HG03378 (cell line): ENCODE results near the gene TFCP2.

ENCODE experiments used
- ATAC-seq: cut with Tn5 transposase; IDR thresholded peaks from one replicate; pipeline ENCODE4 v1.9.1; 2021; ENCODE audit warnings: mild to moderate bottlenecking, moderate library complexity; ENCODE audit not compliant: unreplicated experiment

Gene TFCP2

DNA sequence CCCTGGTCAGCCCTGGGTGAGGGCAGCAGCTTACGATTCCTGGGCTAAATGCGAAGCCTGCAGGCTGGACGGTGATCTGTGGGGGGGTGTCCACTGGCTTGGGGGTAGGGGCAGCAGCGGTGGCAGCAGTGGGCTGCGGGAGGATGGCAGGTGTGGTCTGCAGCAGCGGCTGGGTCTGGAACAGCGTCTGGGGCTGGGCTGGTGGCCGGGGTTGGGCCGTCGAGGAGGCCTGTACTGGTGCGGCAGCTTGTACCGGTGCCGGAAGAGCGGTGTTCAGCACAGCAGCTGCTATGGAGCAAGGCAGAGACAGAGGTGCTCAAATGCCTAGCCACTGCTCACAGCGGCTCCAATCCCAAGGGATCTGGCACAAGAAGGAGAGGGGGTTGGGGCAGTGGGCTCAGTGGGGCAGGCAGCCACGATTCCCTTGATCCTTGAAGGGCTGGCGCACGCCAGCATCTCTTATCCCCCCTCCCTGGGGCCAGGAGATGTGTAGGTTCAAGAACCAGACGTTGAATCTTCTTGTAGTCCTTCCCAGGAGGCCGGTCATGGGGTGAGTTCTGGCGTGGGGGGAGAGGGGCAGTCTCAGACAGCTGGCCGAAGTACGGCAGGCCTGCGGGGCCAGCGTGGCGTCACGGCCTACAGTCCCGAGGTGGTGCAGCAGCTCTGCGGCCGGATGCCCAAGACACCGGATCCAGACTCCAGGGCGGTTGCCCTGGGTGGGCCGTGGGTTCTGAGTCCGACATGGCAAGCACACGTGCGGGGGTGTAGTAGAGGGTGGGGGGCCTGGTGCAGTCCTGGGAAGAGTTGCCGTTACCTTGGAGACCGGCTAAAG is 25.0 kb upstream of the TFCP2 start:
- ATAC-seq, result no peak

DNA sequence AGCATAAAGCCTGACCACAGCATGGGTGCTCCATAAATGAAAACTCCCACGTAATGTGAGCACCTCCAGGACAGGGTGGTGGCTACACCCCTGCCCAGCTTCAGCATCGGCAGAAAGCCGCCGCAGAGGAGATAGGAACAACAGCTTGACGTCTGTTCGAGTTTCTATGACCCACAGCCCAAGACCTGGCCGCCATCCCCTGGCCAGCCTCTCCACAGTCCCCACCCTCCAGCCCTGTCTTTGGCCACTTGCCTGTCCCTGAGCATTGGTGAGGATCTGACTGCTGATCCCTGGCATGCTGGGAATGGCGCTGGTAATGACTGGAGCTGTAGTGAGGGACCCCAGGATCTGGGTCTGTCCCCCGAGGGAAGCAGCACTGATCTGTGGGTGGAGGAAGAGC is 23.6 kb upstream of the TFCP2 start:
- ATAC-seq, result no peak

- no peak for ATAC-seq
Observed at GRCh38 chr12:51195841-51196240, 22.9 kb upstream of the TFCP2 start.

- no peak for ATAC-seq
Observed at GRCh38 chr12:51192284-51192671, 19.3 kb upstream of the TFCP2 start.

- ATAC-seq, result no peak
Observed at GRCh38 chr12:51191516-51192283, 18.8 kb upstream of the TFCP2 start.

DNA sequence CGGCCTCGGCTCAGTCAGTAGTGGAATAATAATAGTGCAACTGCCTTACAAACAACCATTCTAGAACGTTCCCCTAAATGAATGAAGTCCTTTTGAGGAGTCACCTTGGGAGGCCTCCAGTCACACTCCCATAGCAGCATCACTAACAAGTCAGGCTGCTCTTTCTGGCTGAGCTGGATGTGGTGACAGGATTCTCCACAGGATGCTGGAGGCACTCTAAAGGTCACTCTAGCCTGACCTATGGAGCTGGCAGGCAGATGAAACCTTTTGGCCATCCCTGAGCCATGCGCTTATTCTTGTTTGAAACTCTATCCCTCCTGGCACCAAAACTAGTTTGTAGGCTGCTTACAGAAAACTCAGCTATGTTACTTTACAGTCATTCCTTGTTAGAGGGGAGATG is 17.9 kb upstream of the TFCP2 start:
- ATAC-seq, result no peak

DNA sequence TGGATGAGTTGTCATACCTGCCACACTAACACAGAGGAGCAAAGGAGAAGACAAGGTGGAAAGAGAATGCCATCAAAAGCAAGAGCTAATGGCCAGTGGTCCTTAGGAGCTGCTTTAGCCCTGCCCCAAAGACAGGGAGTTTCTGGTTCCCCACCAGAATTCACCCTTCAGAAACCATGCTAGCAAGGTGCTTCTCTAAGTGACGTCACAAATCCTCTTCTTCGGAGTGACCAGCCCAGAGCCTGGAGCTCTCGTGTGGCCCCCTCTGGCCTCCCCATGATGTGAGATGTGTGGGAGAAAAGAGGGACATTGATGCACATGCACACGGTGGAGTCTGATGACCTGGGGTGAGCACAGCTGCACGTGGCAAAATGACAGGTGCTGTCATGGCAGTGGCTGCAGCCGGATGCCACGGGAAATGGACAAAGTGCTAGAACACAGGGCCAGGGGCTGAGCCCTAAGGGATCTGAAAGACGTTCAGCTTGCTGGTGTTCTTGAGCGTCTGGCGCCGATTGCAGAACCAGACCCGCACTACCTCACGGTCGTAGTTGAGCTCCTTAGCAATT is 16.9 kb upstream of the TFCP2 start:
- ATAC-seq, result no peak

DNA sequence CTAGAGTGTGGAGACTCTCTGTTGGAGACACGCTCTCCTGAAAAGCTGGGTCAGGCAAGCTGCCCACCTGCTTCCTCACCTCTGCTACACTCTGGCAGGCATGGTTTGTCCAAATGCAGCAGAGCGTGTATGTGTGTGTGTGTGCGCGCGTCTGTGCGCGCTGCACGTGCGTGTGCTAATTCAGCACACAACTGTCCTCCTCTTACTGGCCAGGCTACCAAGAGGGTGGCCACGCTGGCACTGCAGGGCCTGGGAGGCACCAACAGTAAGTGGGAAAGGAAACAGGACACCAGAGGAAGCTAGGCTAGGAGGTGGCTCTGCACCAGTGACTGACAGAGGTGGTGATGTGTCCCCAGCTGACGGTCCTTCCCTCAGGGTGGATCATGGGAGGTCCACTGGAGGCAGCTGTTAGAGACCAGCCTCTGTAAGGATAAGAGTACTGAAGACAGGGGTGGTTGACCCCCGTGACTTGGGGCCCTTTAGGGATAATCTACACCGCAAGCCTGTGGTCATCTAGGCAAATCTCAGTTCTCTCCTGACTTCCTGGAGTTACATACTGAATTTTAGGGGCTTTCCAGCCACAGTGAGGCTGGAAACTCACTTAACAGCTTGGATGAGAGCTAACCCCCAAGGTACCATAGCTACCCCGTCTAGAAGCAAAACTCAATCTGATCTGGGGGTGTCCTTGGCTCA is 15.6 kb upstream of the TFCP2 start:
- ATAC-seq, result peak; percentile 47

DNA sequence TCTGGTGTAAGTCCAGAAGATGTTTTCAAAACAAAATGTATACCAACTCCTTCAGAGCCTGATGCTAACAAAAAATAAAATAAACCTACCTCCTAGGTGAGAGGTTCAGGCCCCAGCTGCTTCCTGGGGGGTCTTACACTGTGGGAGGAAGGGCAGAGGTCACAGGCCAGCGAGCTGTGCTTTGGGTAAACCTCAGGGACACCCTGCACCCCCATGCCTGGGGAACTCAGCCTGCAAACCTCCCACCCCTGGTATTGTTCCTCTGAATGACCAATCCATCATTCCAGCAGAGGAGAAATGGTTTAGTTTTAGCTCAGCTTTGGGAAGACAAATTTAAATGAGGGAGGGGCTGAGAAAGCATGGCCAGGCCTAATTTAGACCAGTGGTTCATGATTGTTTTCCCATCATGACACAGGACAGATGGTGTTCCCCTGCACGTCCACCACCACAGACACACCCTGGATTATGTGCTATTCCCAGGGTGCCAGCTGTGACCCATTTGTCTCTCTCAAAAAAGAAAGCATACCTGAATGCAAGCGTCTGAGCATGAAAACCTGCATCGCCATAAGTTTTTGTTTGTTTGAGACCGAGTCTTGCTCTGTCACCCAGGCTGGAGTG is 14.5 kb upstream of the TFCP2 start:
- ATAC-seq, result no peak

DNA sequence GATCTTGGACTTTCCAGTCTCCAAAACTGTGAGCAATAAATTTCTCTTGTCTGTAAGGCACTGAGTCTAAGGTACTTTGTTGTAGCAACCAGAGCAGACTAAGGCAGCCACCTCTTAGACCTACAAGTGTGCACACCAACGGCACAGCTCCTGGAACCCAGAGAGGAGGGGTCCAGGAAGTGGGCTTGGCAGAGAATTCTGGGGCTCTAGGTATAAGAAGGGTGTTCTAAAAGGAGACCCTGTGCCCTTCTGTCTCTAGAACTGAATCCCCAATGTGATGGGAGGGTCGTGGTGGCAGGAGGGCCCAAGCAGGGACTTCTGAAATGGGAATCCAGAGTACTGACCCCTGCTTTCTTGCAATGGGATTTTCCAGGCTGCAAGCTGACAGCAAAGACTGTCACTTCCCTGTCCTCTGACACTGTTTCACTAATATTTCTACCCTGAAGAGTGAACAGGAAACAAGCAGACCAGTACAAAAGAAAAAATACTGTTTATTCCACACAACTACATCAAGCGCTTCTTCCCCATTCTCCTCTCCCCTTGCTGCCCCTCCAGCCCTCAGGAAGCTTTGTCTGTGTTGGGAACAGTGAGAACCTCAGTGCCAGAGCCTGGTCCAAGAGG is 13.6 kb upstream of the TFCP2 start:
- ATAC-seq, result no peak

GRCh38 chr12:51185171-51185717 is 12.3 kb upstream of the TFCP2 start:
- no peak for ATAC-seq

DNA sequence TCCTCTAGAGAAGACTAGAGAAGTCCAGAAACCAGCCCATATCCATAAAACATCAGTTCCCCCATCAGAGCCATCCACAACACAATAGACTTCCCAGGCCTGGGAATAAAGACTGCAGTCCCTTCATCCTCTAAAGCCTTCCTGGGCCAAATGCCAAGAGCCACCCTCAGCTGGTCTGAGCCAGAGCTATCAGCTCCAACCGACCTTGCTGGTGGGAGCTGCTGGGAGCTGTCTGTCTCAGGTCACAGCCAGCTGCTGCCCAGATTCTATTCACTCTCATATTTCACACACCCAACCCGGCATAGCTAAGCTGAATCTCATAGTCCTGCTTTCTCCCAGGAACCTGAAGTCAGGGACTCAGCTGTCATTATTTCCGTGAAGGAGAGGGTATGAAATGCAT is 10.9 kb upstream of the TFCP2 start:
- no peak for ATAC-seq

- no peak for ATAC-seq
Observed at GRCh38 chr12:51183349-51183748, 10.4 kb upstream of the TFCP2 start.

- no peak for ATAC-seq
Observed at GRCh38 chr12:51181558-51181957, 8.6 kb upstream of the TFCP2 start.

- ATAC-seq, result no peak
Observed at GRCh38 chr12:51177897-51178296, 5.0 kb upstream of the TFCP2 start.

- ATAC-seq, result no peak
Observed at GRCh38 chr12:51174501-51174900, 1.6 kb upstream of the TFCP2 start.

- ATAC-seq, result peak; percentile 9
Observed at GRCh38 chr12:51171884-51172514, 936 bp downstream of the TFCP2 start.

DNA sequence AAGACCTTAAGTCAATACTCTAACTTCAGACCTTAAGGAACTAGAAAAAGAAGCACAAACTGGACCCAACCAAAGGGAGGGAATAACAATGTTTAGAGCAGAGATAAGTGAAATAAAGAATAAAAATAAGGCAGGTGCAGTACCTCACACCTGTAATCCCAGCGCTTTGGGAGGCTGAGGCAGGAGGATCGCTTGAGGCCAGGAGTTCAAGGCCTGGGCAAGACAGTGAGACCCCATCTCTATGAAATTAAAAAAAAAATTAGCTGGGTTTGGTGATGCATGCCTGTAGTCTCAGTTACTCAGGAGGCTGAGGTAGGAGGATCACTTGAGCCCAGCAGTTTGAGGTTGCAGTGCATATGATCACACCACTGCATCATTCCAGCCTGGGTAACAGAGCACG is 9.1 kb downstream of the TFCP2 start:
- no peak for ATAC-seq

- ATAC-seq, result no peak
Observed at GRCh38 chr12:51162217-51162616, 10.7 kb downstream of the TFCP2 start.
